Measurements from ENCODE around the gene SPATA2L.
"Not testable (repeated sequence)": the region's sequence is repeated elsewhere in the genome, so short reads cannot be mapped to it uniquely, and the experiment has no call there.

Gene SPATA2L

DNA sequence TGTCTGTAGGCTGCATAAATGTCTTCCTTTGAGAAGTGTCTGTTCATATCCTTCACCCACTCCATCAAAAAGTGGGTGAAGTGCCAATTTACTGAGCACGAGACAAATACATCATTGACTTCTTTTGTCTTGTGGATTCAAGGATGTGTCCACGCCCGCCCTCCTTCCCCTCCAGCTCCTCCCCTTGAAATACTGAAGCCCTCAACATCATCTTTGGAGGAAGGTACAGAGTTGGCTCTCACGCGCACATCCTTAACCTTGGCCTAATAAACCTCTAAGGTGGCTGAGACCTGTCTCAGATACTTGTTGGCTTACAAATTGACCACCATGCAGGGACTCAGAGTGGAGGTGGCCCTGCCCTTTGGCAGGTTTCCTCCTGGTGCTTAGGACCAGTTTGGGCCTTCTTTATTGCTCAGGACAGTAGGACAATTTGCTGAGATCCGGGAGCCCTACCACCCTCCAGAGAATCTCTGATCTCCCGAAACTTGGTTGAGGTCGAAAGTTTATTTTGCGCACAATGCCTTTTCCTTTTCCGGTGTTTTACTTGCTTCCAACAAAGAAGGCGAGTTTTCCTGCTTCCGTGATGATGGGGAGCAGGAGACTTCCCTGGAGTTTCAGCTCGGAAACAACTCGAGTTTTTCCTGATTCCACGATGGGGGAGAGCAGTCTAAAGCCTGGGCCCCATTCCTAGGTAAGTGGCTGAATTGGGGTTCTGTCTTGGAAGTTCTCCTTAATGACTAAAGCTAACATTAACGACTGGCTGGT is 29.1 kb downstream of the SPATA2L start:
- TF ChIP-seq MYC (IDR thresholded peaks at IDR 0.05; ENCODE audit: low read depth, low read length): no peak
- TF ChIP-seq, protein P1, sequence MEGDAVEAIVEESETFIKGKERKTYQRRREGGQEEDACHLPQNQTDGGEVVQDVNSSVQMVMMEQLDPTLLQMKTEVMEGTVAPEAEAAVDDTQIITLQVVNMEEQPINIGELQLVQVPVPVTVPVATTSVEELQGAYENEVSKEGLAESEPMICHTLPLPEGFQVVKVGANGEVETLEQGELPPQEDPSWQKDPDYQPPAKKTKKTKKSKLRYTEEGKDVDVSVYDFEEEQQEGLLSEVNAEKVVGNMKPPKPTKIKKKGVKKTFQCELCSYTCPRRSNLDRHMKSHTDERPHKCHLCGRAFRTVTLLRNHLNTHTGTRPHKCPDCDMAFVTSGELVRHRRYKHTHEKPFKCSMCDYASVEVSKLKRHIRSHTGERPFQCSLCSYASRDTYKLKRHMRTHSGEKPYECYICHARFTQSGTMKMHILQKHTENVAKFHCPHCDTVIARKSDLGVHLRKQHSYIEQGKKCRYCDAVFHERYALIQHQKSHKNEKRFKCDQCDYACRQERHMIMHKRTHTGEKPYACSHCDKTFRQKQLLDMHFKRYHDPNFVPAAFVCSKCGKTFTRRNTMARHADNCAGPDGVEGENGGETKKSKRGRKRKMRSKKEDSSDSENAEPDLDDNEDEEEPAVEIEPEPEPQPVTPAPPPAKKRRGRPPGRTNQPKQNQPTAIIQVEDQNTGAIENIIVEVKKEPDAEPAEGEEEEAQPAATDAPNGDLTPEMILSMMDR (IDR thresholded peaks at IDR 0.05; ENCODE audit: low read depth, low read length): no peak
- TF ChIP-seq, protein P2, sequence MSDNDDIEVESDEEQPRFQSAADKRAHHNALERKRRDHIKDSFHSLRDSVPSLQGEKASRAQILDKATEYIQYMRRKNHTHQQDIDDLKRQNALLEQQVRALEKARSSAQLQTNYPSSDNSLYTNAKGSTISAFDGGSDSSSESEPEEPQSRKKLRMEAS (IDR thresholded peaks at IDR 0.05; ENCODE audit: low read depth, low read length): no peak
- no peak for DNase-seq (ENCODE audit: low read depth)

DNA sequence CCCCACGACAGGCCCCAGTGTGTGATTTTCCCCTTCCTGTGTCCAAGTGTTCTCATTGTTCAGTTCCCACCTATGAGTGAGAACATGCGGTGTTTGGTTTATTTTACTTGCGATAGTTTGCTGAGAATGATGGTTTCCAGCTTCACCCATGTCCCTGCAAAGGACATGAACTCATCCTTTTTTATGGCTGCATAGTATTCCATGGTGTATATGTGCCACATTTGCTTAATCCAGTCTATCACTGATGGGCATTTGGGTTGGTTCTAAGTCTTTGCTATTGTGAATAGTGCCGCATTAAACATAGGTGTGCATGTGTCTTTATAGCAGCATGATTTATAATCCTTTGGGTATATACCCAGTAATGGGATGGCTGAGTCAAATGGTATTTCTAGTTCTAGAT is 29.9 kb downstream of the SPATA2L start:
- not testable (repeated sequence) for H3K4me3 ChIP-seq (ENCODE audit: low read depth, low read length); DNase-seq (ENCODE audit: low read depth)

More for the DNA sequence above, 29.1 kb downstream of the SPATA2L start:
- no peak overlapping the region for H3K4me3 ChIP-seq (ENCODE audit: low read depth, low read length)

GRCh38 chr16:89670496-89671431 is 30.7 kb downstream of the SPATA2L start:
- TF ChIP-seq, protein P2 (IDR thresholded peaks at IDR 0.05; ENCODE audit: low read depth, low read length): no peak
- no peak overlapping the region for H3K4me3 ChIP-seq (ENCODE audit: low read depth, low read length)
- DNase-seq (ENCODE audit: low read depth): peak; percentile 62

DNA sequence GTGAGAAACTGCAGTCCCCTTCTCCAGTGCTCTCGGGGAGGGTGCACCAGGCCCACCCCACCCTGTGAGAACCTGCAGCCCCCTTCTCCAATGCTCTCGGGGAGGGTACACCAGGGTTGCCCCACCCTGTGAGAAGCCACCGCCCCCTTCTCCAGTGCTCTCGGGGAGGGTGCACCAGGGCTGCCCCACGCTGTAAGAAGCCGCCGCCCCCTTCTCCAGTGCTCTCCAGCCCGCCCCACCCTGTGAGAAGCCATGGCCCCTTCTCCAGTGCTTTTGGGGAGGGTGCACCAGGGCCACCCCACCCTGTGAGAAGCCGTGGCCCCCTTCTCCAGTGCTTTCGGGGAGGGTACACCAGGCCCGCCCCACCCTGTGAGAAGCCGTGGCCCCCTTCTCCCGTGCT is 31.8 kb downstream of the SPATA2L start:
- H3K4me3 ChIP-seq (ENCODE audit: low read depth, low read length): no peak overlapping the region
- TF ChIP-seq, protein P2 (IDR thresholded peaks at IDR 0.05; ENCODE audit: low read depth, low read length): no peak
- DNase-seq (ENCODE audit: low read depth): no peak

DNA sequence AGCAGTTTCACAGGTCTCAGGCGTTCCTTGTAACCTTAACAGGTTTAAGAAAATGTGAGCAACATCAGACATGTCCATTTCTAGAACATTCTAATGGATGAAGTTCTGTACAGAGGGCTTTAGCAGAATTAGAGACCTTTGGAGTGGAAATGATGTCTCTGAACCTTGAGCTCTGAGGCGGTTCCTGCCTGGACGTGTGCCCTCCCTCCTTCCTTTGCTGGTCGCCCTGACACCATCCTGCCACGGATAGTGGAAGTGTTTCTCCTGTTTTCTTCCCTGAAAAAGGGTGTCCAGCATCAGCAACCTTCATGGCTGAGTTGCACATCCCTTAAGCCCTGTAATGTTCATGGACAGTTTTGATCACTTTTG is 32.7 kb downstream of the SPATA2L start:
- no peak overlapping the region for H3K4me3 ChIP-seq (ENCODE audit: low read depth, low read length)
- TF ChIP-seq, protein P1 (IDR thresholded peaks at IDR 0.05; ENCODE audit: low read depth, low read length): no peak
- no peak for DNase-seq (ENCODE audit: low read depth)

- DNase-seq (ENCODE audit: low read depth): no peak
- TF ChIP-seq MYC (IDR thresholded peaks at IDR 0.05; ENCODE audit: low read depth, low read length): no peak
- TF ChIP-seq, protein P2 (IDR thresholded peaks at IDR 0.05; ENCODE audit: low read depth, low read length): no peak
- TF ChIP-seq, protein P1 (IDR thresholded peaks at IDR 0.05; ENCODE audit: low read depth, low read length): no peak
- TF ChIP-seq POLR2A (IDR thresholded peaks at IDR 0.05; ENCODE audit: extremely low read depth, insufficient read length): no peak
- no peak overlapping the region for H3K4me3 ChIP-seq (ENCODE audit: low read depth, low read length)
Measured at GRCh38 chr16:89667633-89668032, 33.9 kb downstream of the SPATA2L start.

- DNase-seq (ENCODE audit: low read depth): peak; percentile 43
- not testable (repeated sequence) for H3K4me3 ChIP-seq (ENCODE audit: low read depth, low read length)
- TF ChIP-seq, protein P1 (IDR thresholded peaks at IDR 0.05; ENCODE audit: low read depth, low read length): peak; percentile 29
Measured at GRCh38 chr16:89667000-89667399, 34.5 kb downstream of the SPATA2L start.

DNA sequence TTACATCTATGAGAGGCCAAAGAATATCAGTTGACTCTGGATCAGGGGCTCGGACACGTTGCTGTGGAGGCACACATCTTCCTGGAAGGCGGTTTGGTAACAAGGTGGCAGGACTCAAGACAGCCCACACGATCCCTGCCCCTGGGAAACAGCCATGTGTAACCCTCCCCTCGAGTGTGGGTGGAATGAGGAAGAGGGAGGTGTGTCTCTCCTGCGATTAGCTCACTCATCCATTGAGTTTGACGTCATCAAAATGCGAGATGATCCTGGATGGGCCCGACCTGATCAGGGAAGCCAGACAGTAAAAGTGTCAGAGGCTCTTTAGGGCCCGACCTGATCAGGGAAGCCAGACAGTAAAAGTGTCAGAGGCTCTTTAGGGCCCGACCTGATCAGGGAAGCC is 37.3 kb downstream of the SPATA2L start:
- DNase-seq (ENCODE audit: low read depth); H3K4me3 ChIP-seq (ENCODE audit: low read depth, low read length): not testable (repeated sequence)

Data from NB4 (cell line).